Measurements from ENCODE around the gene NAP1L4. TPM values are rescaled to one million over a fixed set of nuclear protein-coding genes. Genes with fewer than 3 reads are reported as not detected.

NAP1L4 gene
- total RNA-seq, 1 donor from 2014 or later, result 171 TPM

- Mint-ChIP-seq H3K36me3 (no peaks in the 10 kb centered on the region), H3K9me3 (no peaks in the 10 kb centered on the region), H3K27me3 (ENCODE audit: low read depth) (peaks cover 64% of the 10 kb centered on the region), H3K27ac (no peak within 1 kb of the TSS), H3K4me3 (peak within 1 kb of the TSS; percentile 71), H3K4me1 (peaks cover 11% of the 10 kb centered on the region)
- TF ChIP-seq CTCF (IDR thresholded peaks at IDR 0.05; ENCODE audit: unreplicated experiment), result no peak
- DNase-seq (ENCODE audit: low spot score in 2 of 2, unreplicated experiment in 2 of 2), result peak in 1 of 2 experiments; percentile 14
Observed at GRCh38 chr11:2928605-2929530, 63.3 kb downstream of the NAP1L4 start, which contains the start of gene PHLDA2. Gene PHLDA2 (minus strand): TSS chr11:2929420. CDS start chr11:2929364, 56 bp downstream.

GRCh38 chr11:2927851-2928604 lies 64.1 kb downstream of the NAP1L4 start:
- H3K4me1 Mint-ChIP-seq, result peaks cover 11% of the 10 kb centered on the region
- TF ChIP-seq CTCF (IDR thresholded peaks at IDR 0.05; ENCODE audit: unreplicated experiment), result no peak
- H3K9me3 Mint-ChIP-seq, result no peaks in the 10 kb centered on the region
- peak overlapping the region; percentile 46 for H3K4me3 Mint-ChIP-seq
- H3K27ac Mint-ChIP-seq, result no peak overlapping the region
- no peaks in the 10 kb centered on the region for H3K36me3 Mint-ChIP-seq
- DNase-seq (ENCODE audit: low spot score in 2 of 2, unreplicated experiment in 2 of 2), result no peak
- peaks cover 63% of the 10 kb centered on the region for H3K27me3 Mint-ChIP-seq (ENCODE audit: low read depth)

- peaks cover 58% of the 10 kb centered on the region for H3K27me3 Mint-ChIP-seq (ENCODE audit: low read depth)
- no peaks in the 10 kb centered on the region for H3K9me3 Mint-ChIP-seq
- no peak overlapping the region for H3K27ac Mint-ChIP-seq
- no peak for TF ChIP-seq CTCF (IDR thresholded peaks at IDR 0.05; ENCODE audit: unreplicated experiment)
- H3K4me1 Mint-ChIP-seq, result peaks cover 11% of the 10 kb centered on the region
- H3K4me3 Mint-ChIP-seq, result no peak overlapping the region
- DNase-seq (ENCODE audit: low spot score in 2 of 2, unreplicated experiment in 2 of 2), result no peak
- no peaks in the 10 kb centered on the region for H3K36me3 Mint-ChIP-seq
Observed at GRCh38 chr11:2927121-2927800, 64.9 kb downstream of the NAP1L4 start.

GRCh38 chr11:2926611-2927051 lies 65.5 kb downstream of the NAP1L4 start:
- no peak for TF ChIP-seq CTCF (IDR thresholded peaks at IDR 0.05; ENCODE audit: unreplicated experiment)
- Mint-ChIP-seq H3K4me1 (peaks cover 11% of the 10 kb centered on the region), H3K27me3 (ENCODE audit: low read depth) (peaks cover 52% of the 10 kb centered on the region), H3K27ac (no peak overlapping the region), H3K36me3 (no peaks in the 10 kb centered on the region), H3K9me3 (no peaks in the 10 kb centered on the region), H3K4me3 (no peak overlapping the region)
- DNase-seq (ENCODE audit: low spot score in 2 of 2, unreplicated experiment in 2 of 2), result no peak

Data from mesothelial cell of epicardium (in vitro differentiated cells).